ENCODE measurements around the gene CWC25. TPM values are rescaled to one million over a fixed set of nuclear protein-coding genes. Genes with fewer than 3 reads are reported as not detected.

Gene CWC25
- total RNA-seq, 4 donors from 2014 or later, result 19.0 to 26.8 (median 22.1) TPM

DNA sequence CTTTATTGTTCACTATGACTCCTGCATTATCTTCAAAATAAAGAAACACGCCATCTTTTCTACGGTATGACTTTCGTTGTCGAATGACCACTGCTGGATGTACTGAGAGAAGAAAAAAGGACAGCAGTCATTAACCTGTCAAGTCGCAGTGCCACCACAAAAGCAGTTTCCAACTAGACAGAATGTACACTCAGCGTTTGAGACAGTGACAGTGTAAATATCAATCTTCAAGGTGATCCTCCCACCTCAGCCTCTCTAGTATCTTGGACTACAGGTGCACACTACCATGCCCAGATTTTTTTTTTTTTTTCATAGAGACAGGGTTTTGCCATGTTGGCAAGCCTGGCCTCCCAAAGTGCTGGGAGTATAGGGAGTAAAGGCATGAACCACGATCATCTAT lies 25.3 kb upstream of the CWC25 start:
- peaks cover 10 to 46% of the 10 kb centered on the region in 2 donors for H3K36me3 ChIP-seq

DNA sequence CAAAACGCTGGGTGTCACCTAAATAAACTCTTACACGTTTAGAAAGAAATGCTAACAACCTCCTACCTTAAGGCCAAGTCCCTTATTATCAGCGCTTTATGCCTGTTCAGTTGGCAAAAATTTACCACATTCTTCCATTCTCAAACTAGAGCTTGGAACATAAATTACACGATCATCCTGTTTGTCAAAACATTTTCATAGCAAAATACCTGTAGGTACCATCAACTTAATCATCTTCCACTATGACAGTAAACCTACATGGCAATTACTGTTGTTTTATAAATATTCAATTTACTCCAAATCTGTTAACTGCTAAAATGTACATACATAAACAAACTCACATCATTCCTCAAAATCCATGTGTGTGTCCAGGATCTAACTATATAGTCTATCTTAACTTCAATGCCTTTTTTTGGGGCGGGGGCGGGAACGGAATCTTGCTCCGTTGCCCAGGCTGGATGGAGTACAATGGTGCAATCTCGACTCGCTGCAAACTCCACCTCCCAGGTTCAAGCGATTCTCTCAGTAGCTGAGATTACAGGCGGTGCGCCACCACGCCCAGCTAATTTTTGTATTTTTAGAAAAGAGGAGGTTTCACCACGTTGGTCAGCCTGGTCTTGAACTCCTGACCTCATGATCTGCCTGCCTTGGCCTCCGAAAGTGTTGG lies 24.0 kb upstream of the CWC25 start:
- TF ChIP-seq, protein P1, sequence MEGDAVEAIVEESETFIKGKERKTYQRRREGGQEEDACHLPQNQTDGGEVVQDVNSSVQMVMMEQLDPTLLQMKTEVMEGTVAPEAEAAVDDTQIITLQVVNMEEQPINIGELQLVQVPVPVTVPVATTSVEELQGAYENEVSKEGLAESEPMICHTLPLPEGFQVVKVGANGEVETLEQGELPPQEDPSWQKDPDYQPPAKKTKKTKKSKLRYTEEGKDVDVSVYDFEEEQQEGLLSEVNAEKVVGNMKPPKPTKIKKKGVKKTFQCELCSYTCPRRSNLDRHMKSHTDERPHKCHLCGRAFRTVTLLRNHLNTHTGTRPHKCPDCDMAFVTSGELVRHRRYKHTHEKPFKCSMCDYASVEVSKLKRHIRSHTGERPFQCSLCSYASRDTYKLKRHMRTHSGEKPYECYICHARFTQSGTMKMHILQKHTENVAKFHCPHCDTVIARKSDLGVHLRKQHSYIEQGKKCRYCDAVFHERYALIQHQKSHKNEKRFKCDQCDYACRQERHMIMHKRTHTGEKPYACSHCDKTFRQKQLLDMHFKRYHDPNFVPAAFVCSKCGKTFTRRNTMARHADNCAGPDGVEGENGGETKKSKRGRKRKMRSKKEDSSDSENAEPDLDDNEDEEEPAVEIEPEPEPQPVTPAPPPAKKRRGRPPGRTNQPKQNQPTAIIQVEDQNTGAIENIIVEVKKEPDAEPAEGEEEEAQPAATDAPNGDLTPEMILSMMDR (IDR thresholded peaks at IDR 0.05), result no peak
- no peak for TF ChIP-seq POLR2A (IDR thresholded peaks at IDR 0.05)
- no peak for DNase-seq
- Histone ChIP-seq H3K27ac (no peak overlapping the region), H3K36me3 (peaks cover 10 to 46% of the 10 kb centered on the region in 2 donors), H3K4me1 (peaks cover 19 to 20% of the 10 kb centered on the region in 2 donors), H3K4me3 (replicated peaks in 1 of 3) (no peak overlapping the region), H3K27me3 (no peaks in the 10 kb centered on the region), H3K9me3 (no peaks in the 10 kb centered on the region)
- WGBS, 2 donors, result 85 to 87% methylated on average over 16 of the region's 16 CpGs
- intact Hi-C loops (cut with DNase I), result no loop called here

More for the DNA sequence above, 25.3 kb upstream of the CWC25 start:
- Histone ChIP-seq H3K4me3 (replicated peaks in 1 of 3) (no peak overlapping the region), H3K27ac (no peak overlapping the region), H3K9me3 (no peaks in the 10 kb centered on the region), H3K4me1 (peaks cover 22 to 24% of the 10 kb centered on the region in 2 donors), H3K27me3 (no peaks in the 10 kb centered on the region)
- 80 to 84% methylated on average over 7 of the region's 7 CpGs for WGBS, 2 donors
- intact Hi-C loops (cut with DNase I), result no loop called here
- TF ChIP-seq, protein P1 (IDR thresholded peaks at IDR 0.05), result no peak
- no peak for TF ChIP-seq POLR2A (IDR thresholded peaks at IDR 0.05)
- no peak for DNase-seq

DNA sequence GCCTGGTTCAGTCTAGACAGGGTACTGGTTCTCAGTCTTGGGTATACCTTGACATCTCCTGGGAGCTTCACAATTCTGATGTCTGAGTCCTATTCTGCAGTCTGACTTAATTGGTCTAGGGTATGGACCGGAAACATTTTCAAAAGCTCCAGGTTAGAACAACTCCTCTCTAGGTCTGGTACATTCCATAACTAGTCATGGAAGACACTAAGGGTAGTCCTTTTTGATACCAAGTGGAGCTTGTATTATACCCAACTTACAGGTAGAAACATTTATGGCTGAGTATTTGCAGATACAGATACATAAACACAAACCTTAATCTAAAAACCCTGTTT lies 23.4 kb upstream of the CWC25 start:
- Histone ChIP-seq H3K36me3 (peaks cover 10 to 46% of the 10 kb centered on the region in 2 donors), H3K9me3 (no peaks in the 10 kb centered on the region), H3K27me3 (no peaks in the 10 kb centered on the region), H3K27ac (no peak overlapping the region), H3K4me1 (peaks cover 17 to 19% of the 10 kb centered on the region in 2 donors), H3K4me3 (replicated peaks in 1 of 3) (no peak overlapping the region)
- TF ChIP-seq, protein P1 (IDR thresholded peaks at IDR 0.05), result no peak
- no peak for TF ChIP-seq POLR2A (IDR thresholded peaks at IDR 0.05)
- DNase-seq, result no peak
- WGBS, 2 donors, result 96 to 100% methylated on average over 1 of the region's 1 CpG
- intact Hi-C loops (cut with DNase I), result no loop called here

DNA sequence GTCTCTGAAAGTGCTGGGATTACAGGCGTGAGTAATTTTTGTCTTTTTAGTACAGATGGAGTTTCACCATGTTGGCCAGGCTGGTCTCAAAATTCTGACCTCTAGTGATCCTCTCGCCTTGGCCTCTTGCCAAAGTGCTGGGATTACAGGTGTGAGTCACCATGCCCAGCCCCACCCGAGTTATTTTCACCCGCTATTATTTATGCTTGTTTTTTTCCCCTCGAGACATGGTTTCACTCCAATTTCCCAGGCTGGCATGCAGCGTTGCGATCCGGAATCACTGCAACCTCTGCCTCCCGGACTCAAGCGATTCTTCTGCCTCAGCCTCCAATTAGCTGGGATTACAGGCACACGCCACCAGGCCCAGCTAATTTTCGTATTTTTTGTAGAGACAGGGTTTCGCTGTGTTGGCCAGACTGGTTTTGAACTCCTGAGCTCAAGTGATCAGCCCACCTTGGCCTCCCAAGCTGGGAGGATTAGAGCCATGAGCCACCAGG lies 19.2 kb upstream of the CWC25 start:
- TF ChIP-seq POLR2A (IDR thresholded peaks at IDR 0.05), result no peak
- TF ChIP-seq, protein P1 (IDR thresholded peaks at IDR 0.05), result no peak
- Histone ChIP-seq H3K27ac (no peak overlapping the region), H3K27me3 (no peaks in the 10 kb centered on the region), H3K9me3 (no peaks in the 10 kb centered on the region), H3K4me3 (replicated peaks in 1 of 3) (no peak overlapping the region), H3K4me1 (no peaks in the 10 kb centered on the region), H3K36me3 (peaks cover 4 to 19% of the 10 kb centered on the region in 2 donors)
- intact Hi-C loops (cut with DNase I), result no loop called here
- 73 to 79% methylated on average over 13 of the region's 13 CpGs for WGBS, 2 donors
- peak in 1 of 2 donors; percentile 79 for DNase-seq

DNA sequence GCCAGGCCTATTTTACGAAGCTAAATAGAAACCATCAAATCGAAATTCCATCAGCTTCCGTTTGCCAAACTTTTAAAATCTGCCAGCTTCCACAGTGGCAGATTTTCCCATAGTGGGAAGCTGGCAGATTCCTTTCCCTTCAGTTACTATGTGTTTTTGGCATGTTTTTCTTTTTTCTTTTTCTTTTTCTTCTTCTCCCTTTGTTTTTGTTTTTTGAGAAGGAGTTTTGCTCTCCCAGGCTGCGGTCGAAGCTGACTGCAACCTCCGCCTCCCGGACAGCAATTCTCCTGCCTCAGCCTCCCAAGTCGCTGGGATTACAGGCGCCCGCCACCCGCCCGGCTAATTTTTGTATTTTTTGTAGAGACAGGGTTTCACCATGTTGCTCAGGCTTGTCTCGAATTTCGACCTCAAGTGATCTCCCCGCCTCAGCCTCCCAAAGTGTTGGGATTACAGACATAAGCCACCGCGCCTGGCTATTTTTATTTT lies 684 bp upstream of the CWC25 start:
- Histone ChIP-seq H3K4me1 (peaks cover 14 to 16% of the 10 kb centered on the region in 2 donors), H3K27ac (peak overlapping the region; percentile 96 to 99 (median 98)), H3K27me3 (no peaks in the 10 kb centered on the region), H3K9me3 (no peaks in the 10 kb centered on the region), H3K4me3 (replicated peaks in 1 of 3) (peak overlapping the region in 2 of 3 donors; percentile 65 to 76), H3K36me3 (peaks cover 2 to 4% of the 10 kb centered on the region in 2 donors)
- DNase-seq, result no peak
- intact Hi-C loops (cut with DNase I), result loop anchor here (2.0 kb wide), 1 partner anchor 27 kb away; the partner anchor contains the start of gene RPL23
- 94% methylated on average over 17 of the region's 17 CpGs for WGBS, 2 donors
- TF ChIP-seq, protein P1 (IDR thresholded peaks at IDR 0.05), result no peak
- TF ChIP-seq POLR2A (IDR thresholded peaks at IDR 0.05), result no peak

All from thyroid gland (tissue), 4 donors.